WTC11 (cell line): ENCODE results near the gene GBA2. TPM values are rescaled to one million over a fixed set of nuclear protein-coding genes. Genes with fewer than 3 reads are reported as not detected.

ENCODE experiments used
- ATAC-seq: fragments of 200-7000 bp; cut with Tn5 transposase; 2 replicates; pipeline ENCODE4 v1.10.0; 2021; ENCODE audit warnings: mild to moderate bottlenecking, moderate library complexity
- CTCF ChIA-PET: fragments of 300-600 bp; sonication (Branson Sonifier 250); formaldehyde crosslinking; loops from one replicate; lab custom pipeline; 2021; ENCODE audit warnings: antibody characterized with exemption; lab: Charles Lee
- POLR2A ChIA-PET: fragments of 350-600 bp; sonication (Branson Sonifier 250); formaldehyde crosslinking; loops from one replicate; lab custom pipeline; 2021; ENCODE audit warnings: antibody characterized with exemption; lab: Charles Lee
- DNase-seq: peaks from one replicate; pipeline ENCODE4 v3.0.0; 2021; ENCODE audit warnings: low spot score
- H3K27ac Mint-ChIP-seq: 2 replicates; pipeline ENCODE4 v1.8.0; 2021; ENCODE audit warnings: mixed read lengths
- H3K27me3 Mint-ChIP-seq: 2 replicates; pipeline ENCODE4 v1.8.0; 2021; ENCODE audit warnings: low read depth, mild to moderate bottlenecking, moderate library complexity, mixed read lengths
- H3K36me3 Mint-ChIP-seq: 2 replicates; pipeline ENCODE4 v1.8.0; 2021; ENCODE audit warnings: mixed read lengths
- H3K4me1 Mint-ChIP-seq: 2 replicates; pipeline ENCODE4 v1.8.0; 2022; ENCODE audit warnings: mixed read lengths
- H3K4me3 Mint-ChIP-seq: 2 replicates; pipeline ENCODE4 v1.8.0; 2021; ENCODE audit warnings: mild to moderate bottlenecking, moderate library complexity, mixed read lengths
- H3K9me3 Mint-ChIP-seq: 2 replicates; pipeline ENCODE4 v1.8.0; 2021; ENCODE audit warnings: mixed read lengths
- AFF4 ChIP-seq: sonication (generic); formaldehyde crosslinking; IDR thresholded peaks from 2 replicates; pipeline ENCODE4 v1.8.1; 2023; ENCODE audit warnings: mild to moderate bottlenecking, missing genetic modification reagents, borderline replicate concordance
- CDX4 ChIP-seq: fragments of 250-450 bp; sonication (Bioruptor Pico); IDR thresholded peaks from 2 replicates; pipeline ENCODE4 v1.9.0; 2021; ENCODE audit warnings: moderate library complexity, mild to moderate bottlenecking, inconsistent platforms, borderline replicate concordance
- CREB1 ChIP-seq: sonication (generic); formaldehyde crosslinking; IDR thresholded peaks from 2 replicates; pipeline ENCODE4 v1.8.0; 2023; ENCODE audit warnings: mild to moderate bottlenecking, missing genetic modification reagents
- E2F4 ChIP-seq: sonication (generic); formaldehyde crosslinking; IDR thresholded peaks from 2 replicates; pipeline ENCODE4 v1.8.1; 2022; ENCODE audit warnings: low read depth, mild to moderate bottlenecking, moderate library complexity, missing genetic modification reagents, borderline replicate concordance
- E2F5 ChIP-seq: sonication (generic); formaldehyde crosslinking; IDR thresholded peaks from 2 replicates; pipeline ENCODE4 v1.8.1; 2022; ENCODE audit warnings: mild to moderate bottlenecking, moderate library complexity, missing genetic modification reagents
- EMX1 ChIP-seq: fragments of 250-450 bp; sonication (Bioruptor Pico); IDR thresholded peaks from 2 replicates; pipeline ENCODE4 v1.8.0; 2021; ENCODE audit warnings: mild to moderate bottlenecking
- ERG ChIP-seq: fragments of 250-450 bp; sonication (Bioruptor Pico); IDR thresholded peaks from 2 replicates; pipeline ENCODE4 v1.8.0; 2021; ENCODE audit warnings: mild to moderate bottlenecking
- ETV6 ChIP-seq: sonication (generic); formaldehyde crosslinking; IDR thresholded peaks from 2 replicates; pipeline ENCODE4 v1.8.1; 2022; ENCODE audit warnings: mild to moderate bottlenecking, missing genetic modification reagents
- STAT6 ChIP-seq: sonication (generic); formaldehyde crosslinking; conservative IDR thresholded peaks from 2 replicates; pipeline ENCODE4 v1.8.1; 2023; ENCODE audit warnings: mild to moderate bottlenecking, low read depth, missing genetic modification reagents, moderate library complexity
- ZMAT4 ChIP-seq: fragments of 250-450 bp; sonication (Bioruptor Pico); IDR thresholded peaks from 2 replicates; pipeline ENCODE4 v1.9.0; 2021; ENCODE audit warnings: mild to moderate bottlenecking
- ZNF232 ChIP-seq: sonication (generic); formaldehyde crosslinking; IDR thresholded peaks from 2 replicates; pipeline ENCODE4 v1.8.0; 2022; ENCODE audit warnings: mild to moderate bottlenecking, missing genetic modification reagents
- ZNF281 ChIP-seq: sonication (generic); formaldehyde crosslinking; IDR thresholded peaks from 2 replicates; pipeline ENCODE4 v1.8.0; 2023; ENCODE audit warnings: mild to moderate bottlenecking, missing genetic modification reagents
- ZNF317 ChIP-seq: sonication (generic); formaldehyde crosslinking; IDR thresholded peaks from 2 replicates; pipeline ENCODE4 v1.8.1; 2023; ENCODE audit warnings: low read depth, mild to moderate bottlenecking, moderate library complexity, missing genetic modification reagents, borderline replicate concordance
- ZSCAN18 ChIP-seq: fragments of 250-450 bp; sonication (Bioruptor Pico); IDR thresholded peaks from 2 replicates; pipeline ENCODE4 v2.1.2; 2022; ENCODE audit warnings: mild to moderate bottlenecking, moderate library complexity
- total RNA-seq: library from RNA; stranded (reverse); gene quantifications from 3 replicates; pipeline ENCODE4 v1.2.3, GENCODE V29; 2021

The GBA2 gene
- total RNA-seq, 1 experiment from 2014 or later: 104 TPM

- TF ChIP-seq ZNF317: no peak
- TF ChIP-seq STAT6 (CRISPR knock-in tag): no peak
- no peak for TF ChIP-seq E2F5 (CRISPR knock-in tag)
- no peak for TF ChIP-seq AFF4 (CRISPR knock-in tag)
- no peak for TF ChIP-seq ZNF232 (CRISPR knock-in tag)
- TF ChIP-seq CDX4 (CRISPR knock-in tag): no peak
- TF ChIP-seq ERG: no peak
- TF ChIP-seq ETV6 (CRISPR knock-in tag): no peak
- TF ChIP-seq, all 79 proteins: peak for 0
- peaks cover 25% of the 10 kb centered on the region for H3K36me3 Mint-ChIP-seq
- no peaks in the 10 kb centered on the region for H3K4me1 Mint-ChIP-seq
- CTCF ChIA-PET: interaction anchor here (0.7 kb wide), 1 partner anchor 12 kb away, joined by 3 read pairs; no protein-coding TSS in a partner anchor
- H3K4me3 Mint-ChIP-seq: no peak overlapping the region
- H3K9me3 Mint-ChIP-seq: peaks cover 5% of the 10 kb centered on the region
- H3K27ac Mint-ChIP-seq: no peak overlapping the region
- DNase-seq (no peak), ATAC-seq (no peak)
- POLR2A ChIA-PET: no interaction called here
- H3K27me3 Mint-ChIP-seq: no peaks in the 10 kb centered on the region
These were observed 34.4 kb upstream of the GBA2 start for GRCh38 chr9:35783418-35783817.

- DNase-seq (no peak), ATAC-seq (no peak)
- POLR2A ChIA-PET: no interaction called here
- H3K27me3 Mint-ChIP-seq: no peaks in the 10 kb centered on the region
- H3K4me1 Mint-ChIP-seq: peaks cover 2% of the 10 kb centered on the region
- CTCF ChIA-PET: interaction anchor here (0.7 to 2.8 kb wide), 2 partner anchors 9 to 18 kb away, joined by 3 to 11 read pairs; no protein-coding TSS in a partner anchor
- H3K4me3 Mint-ChIP-seq: no peak overlapping the region
- H3K9me3 Mint-ChIP-seq: peaks cover 5% of the 10 kb centered on the region
- no peak overlapping the region for H3K27ac Mint-ChIP-seq
- H3K36me3 Mint-ChIP-seq: peaks cover 15% of the 10 kb centered on the region
- TF ChIP-seq ZSCAN18 (CRISPR knock-in tag): no peak
- TF ChIP-seq ZMAT4 (CRISPR knock-in tag): no peak
- TF ChIP-seq STAT6 (CRISPR knock-in tag): no peak
- no peak for TF ChIP-seq CREB1
- TF ChIP-seq E2F4 (CRISPR knock-in tag): no peak
- TF ChIP-seq ZNF281 (CRISPR knock-in tag): no peak
- TF ChIP-seq EMX1: no peak
These were observed 32.0 kb upstream of the GBA2 start for GRCh38 chr9:35781066-35781465.
